Measurements from ENCODE around the gene USP6.
"Not testable (repeated sequence)": the region's sequence is repeated elsewhere in the genome, so short reads cannot be mapped to it uniquely, and the experiment has no call there.

GRCh38 chr17:5133961-5134360 is 18.1 kb downstream of the USP6 start:
- TF ChIP-seq CTCF (IDR thresholded peaks at IDR 0.05); POLR2AphosphoS5 (IDR thresholded peaks at IDR 0.05; ENCODE audit: low read depth, low read length): not testable (repeated sequence)
- TF ChIP-seq, protein P1, sequence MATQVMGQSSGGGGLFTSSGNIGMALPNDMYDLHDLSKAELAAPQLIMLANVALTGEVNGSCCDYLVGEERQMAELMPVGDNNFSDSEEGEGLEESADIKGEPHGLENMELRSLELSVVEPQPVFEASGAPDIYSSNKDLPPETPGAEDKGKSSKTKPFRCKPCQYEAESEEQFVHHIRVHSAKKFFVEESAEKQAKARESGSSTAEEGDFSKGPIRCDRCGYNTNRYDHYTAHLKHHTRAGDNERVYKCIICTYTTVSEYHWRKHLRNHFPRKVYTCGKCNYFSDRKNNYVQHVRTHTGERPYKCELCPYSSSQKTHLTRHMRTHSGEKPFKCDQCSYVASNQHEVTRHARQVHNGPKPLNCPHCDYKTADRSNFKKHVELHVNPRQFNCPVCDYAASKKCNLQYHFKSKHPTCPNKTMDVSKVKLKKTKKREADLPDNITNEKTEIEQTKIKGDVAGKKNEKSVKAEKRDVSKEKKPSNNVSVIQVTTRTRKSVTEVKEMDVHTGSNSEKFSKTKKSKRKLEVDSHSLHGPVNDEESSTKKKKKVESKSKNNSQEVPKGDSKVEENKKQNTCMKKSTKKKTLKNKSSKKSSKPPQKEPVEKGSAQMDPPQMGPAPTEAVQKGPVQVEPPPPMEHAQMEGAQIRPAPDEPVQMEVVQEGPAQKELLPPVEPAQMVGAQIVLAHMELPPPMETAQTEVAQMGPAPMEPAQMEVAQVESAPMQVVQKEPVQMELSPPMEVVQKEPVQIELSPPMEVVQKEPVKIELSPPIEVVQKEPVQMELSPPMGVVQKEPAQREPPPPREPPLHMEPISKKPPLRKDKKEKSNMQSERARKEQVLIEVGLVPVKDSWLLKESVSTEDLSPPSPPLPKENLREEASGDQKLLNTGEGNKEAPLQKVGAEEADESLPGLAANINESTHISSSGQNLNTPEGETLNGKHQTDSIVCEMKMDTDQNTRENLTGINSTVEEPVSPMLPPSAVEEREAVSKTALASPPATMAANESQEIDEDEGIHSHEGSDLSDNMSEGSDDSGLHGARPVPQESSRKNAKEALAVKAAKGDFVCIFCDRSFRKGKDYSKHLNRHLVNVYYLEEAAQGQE (IDR thresholded peaks at IDR 0.05; ENCODE audit: insufficient read depth in 1 of 2, low read depth in 2 of 2, low read length in 1 of 2): not testable (repeated sequence)
